ENCODE results near the gene PLCZ1. TPM values are rescaled to one million over a fixed set of nuclear protein-coding genes. Genes with fewer than 3 reads are reported as not detected.

The PLCZ1 gene
- total and polyA plus RNA-seq, 11 donors, result 0.42 to 0.61 TPM; not detected in 9

GRCh38 chr12:18676996-18677588 lies 60.7 kb downstream of the PLCZ1 start:
- WGBS, 4 donors, result 73 to 80% (median 78%) methylated on average over 5 of the region's 5 CpGs
- ATAC-seq, result no peak
- no peak for DNase-seq
- H3K4me3 ChIP-seq, result no peak overlapping the region
- no peaks in the 10 kb centered on the region for H3K4me1 ChIP-seq
- H3K27ac ChIP-seq, result no peak overlapping the region
- no peak for TF ChIP-seq CTCF (IDR thresholded peaks at IDR 0.05)
- no peak for TF ChIP-seq POLR2A (IDR thresholded peaks at IDR 0.05)
- no peaks in the 10 kb centered on the region for H3K27me3 ChIP-seq
- intact Hi-C loops (cut with DNase I), result no loop called here
- no peaks in the 10 kb centered on the region for H3K36me3 ChIP-seq
- peaks cover 0 to 4% (median 0%) of the 10 kb centered on the region in 12 donors for H3K9me3 ChIP-seq

- ATAC-seq (no peak), DNase-seq (no peak)
- intact Hi-C loops (cut with DNase I), result no loop called here
- H3K36me3 ChIP-seq, result no peaks in the 10 kb centered on the region
- H3K4me3 ChIP-seq, result no peak overlapping the region
- no peaks in the 10 kb centered on the region for H3K4me1 ChIP-seq
- peaks cover 0 to 4% (median 0%) of the 10 kb centered on the region in 12 donors for H3K9me3 ChIP-seq
- TF ChIP-seq CTCF (IDR thresholded peaks at IDR 0.05) (no peak), POLR2A (IDR thresholded peaks at IDR 0.05) (no peak)
- no peaks in the 10 kb centered on the region for H3K27me3 ChIP-seq
- no peak overlapping the region for H3K27ac ChIP-seq
These were observed 61.7 kb downstream of the PLCZ1 start for GRCh38 chr12:18676141-18676540.

- Histone ChIP-seq H3K9me3 (peaks cover 0 to 50% (median 3%) of the 10 kb centered on the region in 12 donors), H3K27ac (no peak overlapping the region), H3K36me3 (no peaks in the 10 kb centered on the region), H3K27me3 (no peaks in the 10 kb centered on the region), H3K4me1 (no peaks in the 10 kb centered on the region), H3K4me3 (no peak overlapping the region)
- DNase-seq (no peak), ATAC-seq (no peak)
- intact Hi-C loops (cut with DNase I), result no loop called here
- no peak for TF ChIP-seq CTCF (IDR thresholded peaks at IDR 0.05)
- no peak for TF ChIP-seq POLR2A (IDR thresholded peaks at IDR 0.05)
These were observed 79.0 kb downstream of the PLCZ1 start for GRCh38 chr12:18658829-18659228.

- 75 to 78% (median 77%) methylated on average over 2 of the region's 2 CpGs for WGBS, 4 donors
- H3K36me3 ChIP-seq, result no peaks in the 10 kb centered on the region
- no peak overlapping the region for H3K4me3 ChIP-seq
- TF ChIP-seq CTCF (IDR thresholded peaks at IDR 0.05) (no peak), POLR2A (IDR thresholded peaks at IDR 0.05) (no peak)
- ATAC-seq (no peak), DNase-seq (no peak)
- H3K9me3 ChIP-seq, result peaks cover 0 to 48% (median 3%) of the 10 kb centered on the region in 12 donors
- no peak overlapping the region for H3K27ac ChIP-seq
- H3K4me1 ChIP-seq, result no peaks in the 10 kb centered on the region
- H3K27me3 ChIP-seq, result no peaks in the 10 kb centered on the region
- intact Hi-C loops (cut with DNase I), result no loop called here
These were observed 79.6 kb downstream of the PLCZ1 start for GRCh38 chr12:18658179-18658578.
